ENCODE data around the gene KCNIP4.

- TF ChIP-seq CTCF (IDR thresholded peaks at IDR 0.05) (no peak), EZH2 (IDR thresholded peaks at IDR 0.05) (no peak)
Measured at GRCh38 chr4:20809812-20810211, 1138.8 kb downstream of the KCNIP4 start.
